Measurements from ENCODE around the gene PRPSAP1. TPM values are rescaled to one million over a fixed set of nuclear protein-coding genes. Genes with fewer than 3 reads are reported as not detected.

The PRPSAP1 gene
- total RNA-seq, 1 donor from 2014 or later: 45.2 TPM

- H3K9me3 Mint-ChIP-seq: no peaks in the 10 kb centered on the region
- intact Hi-C loops (cut with micrococcal nuclease): no loop called here
- H3K36me3 Mint-ChIP-seq (ENCODE audit: low read depth): peaks cover 17% of the 10 kb centered on the region
- H3K4me1 Mint-ChIP-seq: peaks cover 10% of the 10 kb centered on the region
- H3K27ac Mint-ChIP-seq: no peak overlapping the region
- no peaks in the 10 kb centered on the region for H3K27me3 Mint-ChIP-seq
- H3K4me3 Mint-ChIP-seq: no peak overlapping the region
- DNase-seq: no peak
Measured at GRCh38 chr17:76386966-76387765, 33.5 kb upstream of the PRPSAP1 start.

DNA sequence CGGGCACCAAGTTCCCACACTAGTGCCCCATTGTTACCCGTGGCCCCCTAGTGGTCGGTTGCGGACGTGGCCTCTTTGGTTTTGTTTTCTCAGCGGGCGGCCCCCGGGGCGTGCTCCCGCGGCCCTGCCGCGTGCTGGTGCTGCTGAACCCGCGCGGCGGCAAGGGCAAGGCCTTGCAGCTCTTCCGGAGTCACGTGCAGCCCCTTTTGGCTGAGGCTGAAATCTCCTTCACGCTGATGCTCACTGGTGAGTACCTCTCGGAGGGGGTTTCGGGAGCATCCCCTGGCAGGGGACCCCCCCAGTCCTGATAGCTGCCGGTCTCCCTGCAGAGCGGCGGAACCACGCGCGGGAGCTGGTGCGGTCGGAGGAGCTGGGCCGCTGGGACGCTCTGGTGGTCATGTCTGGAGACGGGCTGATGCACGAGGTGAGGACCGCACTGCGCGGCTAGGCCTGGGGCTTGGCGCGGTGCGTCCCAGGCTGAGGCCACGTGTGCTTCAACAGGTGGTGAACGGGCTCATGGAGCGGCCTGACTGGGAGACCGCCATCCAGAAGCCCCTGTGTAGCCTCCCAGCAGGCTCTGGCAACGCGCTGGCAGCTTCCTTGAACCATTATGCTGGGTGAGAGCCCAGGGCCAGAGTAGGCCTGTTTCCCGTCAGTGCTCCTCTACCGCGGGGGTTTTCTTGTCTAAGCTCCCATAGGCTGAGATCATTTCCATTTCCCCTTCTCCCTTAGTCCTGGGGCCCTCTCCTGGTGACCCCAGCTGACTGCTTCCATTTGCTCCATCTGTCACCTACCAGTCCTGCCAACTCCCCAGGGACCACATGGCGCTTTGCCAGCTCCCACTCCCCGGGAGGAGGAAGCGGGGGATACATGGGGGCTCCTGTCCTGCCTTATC, 32.4 kb upstream of the PRPSAP1 start:
- peak overlapping the region; percentile 76 for H3K4me3 Mint-ChIP-seq
- H3K27ac Mint-ChIP-seq: peak overlapping the region; percentile 29
- DNase-seq: peak; percentile 96
- peaks cover 10% of the 10 kb centered on the region for H3K4me1 Mint-ChIP-seq
- no peaks in the 10 kb centered on the region for H3K27me3 Mint-ChIP-seq
- peaks cover 12% of the 10 kb centered on the region for H3K36me3 Mint-ChIP-seq (ENCODE audit: low read depth)
- intact Hi-C loops (cut with micrococcal nuclease): loop anchor here (1.0 kb wide), 2 partner anchors 12 to 33 kb away; partner anchors contain the start of gene PRPSAP1
- H3K9me3 Mint-ChIP-seq: no peaks in the 10 kb centered on the region

DNA sequence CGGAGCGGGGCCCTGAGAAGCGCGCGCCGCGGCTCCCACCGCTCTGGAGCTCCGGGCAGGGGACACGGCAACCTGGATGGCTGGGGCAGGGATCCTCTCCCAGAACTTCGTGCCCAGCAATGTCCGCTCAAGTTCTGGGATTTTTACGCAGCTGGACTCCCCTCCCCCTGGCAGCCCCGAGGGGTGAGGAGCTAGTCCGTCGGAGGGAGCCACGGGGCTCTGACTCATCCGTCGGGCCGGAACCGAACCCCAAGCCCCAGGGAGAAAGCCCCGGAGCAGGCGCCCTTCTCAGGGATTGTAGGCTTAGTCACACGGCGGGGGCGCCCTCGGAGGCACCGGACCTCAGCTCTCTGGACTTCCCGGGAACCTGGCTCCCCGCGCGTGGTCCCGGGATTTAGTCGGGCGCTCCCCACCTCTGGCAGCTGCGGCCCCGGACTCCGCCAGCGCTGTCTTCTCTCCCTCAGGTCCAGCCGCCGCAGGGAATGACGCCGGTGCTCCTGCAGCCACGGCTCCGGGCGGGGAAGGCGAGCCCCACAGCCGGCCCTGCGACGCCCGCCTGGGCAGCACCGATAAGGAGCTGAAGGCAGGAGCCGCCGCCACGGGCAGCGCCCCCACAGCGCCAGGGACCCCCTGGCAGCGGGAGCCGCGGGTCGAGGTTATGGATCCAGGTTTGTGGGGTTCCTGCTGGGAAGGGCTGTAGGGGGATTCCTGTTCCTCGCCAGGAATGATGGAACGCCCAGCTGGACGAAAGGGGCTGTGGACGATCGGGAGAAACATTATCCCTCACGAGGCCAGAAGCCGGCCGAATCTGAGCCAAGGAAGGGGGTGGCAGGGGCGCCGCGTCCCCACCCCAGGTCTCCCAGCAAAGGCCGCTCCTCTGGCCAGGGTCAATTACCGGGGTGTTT, 31.5 kb upstream of the PRPSAP1 start:
- H3K4me1 Mint-ChIP-seq: peaks cover 10% of the 10 kb centered on the region
- H3K9me3 Mint-ChIP-seq: no peaks in the 10 kb centered on the region
- peak; percentile 80 for DNase-seq
- H3K27me3 Mint-ChIP-seq: no peaks in the 10 kb centered on the region
- peak overlapping the region; percentile 76 for H3K4me3 Mint-ChIP-seq
- peaks cover 10% of the 10 kb centered on the region for H3K36me3 Mint-ChIP-seq (ENCODE audit: low read depth)
- peak overlapping the region; percentile 35 for H3K27ac Mint-ChIP-seq
- intact Hi-C loops (cut with micrococcal nuclease): loop anchor here (1.0 to 5.0 kb wide), 4 partner anchors 13 to 1572 kb away; partner anchors contain the start of genes PRPSAP1 and TNRC6C

GRCh38 chr17:76384222-76384986, 30.7 kb upstream of the PRPSAP1 start, which contains the start of gene SPHK1:
Gene SPHK1, plus strand, starts transcription at chr17:76384609. Its CDS starts 1,036 bp downstream, at chr17:76385645.
- peak; percentile 95 for DNase-seq
- Mint-ChIP-seq H3K4me3 (peak within 1 kb of the TSS; percentile 92), H3K36me3 (ENCODE audit: low read depth) (peaks cover 9% of the 10 kb centered on the region), H3K4me1 (peaks cover 10% of the 10 kb centered on the region), H3K27ac (peak within 1 kb of the TSS; percentile 96), H3K27me3 (no peaks in the 10 kb centered on the region), H3K9me3 (no peaks in the 10 kb centered on the region)
- intact Hi-C loops (cut with micrococcal nuclease): loop anchor here (5.0 kb wide), 2 partner anchors 82 to 1573 kb away; partner anchors contain the start of gene TNRC6C

- H3K27ac Mint-ChIP-seq: peak overlapping the region; percentile 96
- intact Hi-C loops (cut with micrococcal nuclease): loop anchor here (2.0 to 5.0 kb wide), 3 partner anchors 81 to 1574 kb away; partner anchors contain the start of gene TNRC6C
- H3K36me3 Mint-ChIP-seq (ENCODE audit: low read depth): peaks cover 5% of the 10 kb centered on the region
- peaks cover 13% of the 10 kb centered on the region for H3K4me1 Mint-ChIP-seq
- H3K9me3 Mint-ChIP-seq: no peaks in the 10 kb centered on the region
- H3K27me3 Mint-ChIP-seq: no peaks in the 10 kb centered on the region
- DNase-seq: peak; percentile 88
- peak overlapping the region; percentile 92 for H3K4me3 Mint-ChIP-seq
Measured at GRCh38 chr17:76383546-76384221, 30.0 kb upstream of the PRPSAP1 start.

DNA sequence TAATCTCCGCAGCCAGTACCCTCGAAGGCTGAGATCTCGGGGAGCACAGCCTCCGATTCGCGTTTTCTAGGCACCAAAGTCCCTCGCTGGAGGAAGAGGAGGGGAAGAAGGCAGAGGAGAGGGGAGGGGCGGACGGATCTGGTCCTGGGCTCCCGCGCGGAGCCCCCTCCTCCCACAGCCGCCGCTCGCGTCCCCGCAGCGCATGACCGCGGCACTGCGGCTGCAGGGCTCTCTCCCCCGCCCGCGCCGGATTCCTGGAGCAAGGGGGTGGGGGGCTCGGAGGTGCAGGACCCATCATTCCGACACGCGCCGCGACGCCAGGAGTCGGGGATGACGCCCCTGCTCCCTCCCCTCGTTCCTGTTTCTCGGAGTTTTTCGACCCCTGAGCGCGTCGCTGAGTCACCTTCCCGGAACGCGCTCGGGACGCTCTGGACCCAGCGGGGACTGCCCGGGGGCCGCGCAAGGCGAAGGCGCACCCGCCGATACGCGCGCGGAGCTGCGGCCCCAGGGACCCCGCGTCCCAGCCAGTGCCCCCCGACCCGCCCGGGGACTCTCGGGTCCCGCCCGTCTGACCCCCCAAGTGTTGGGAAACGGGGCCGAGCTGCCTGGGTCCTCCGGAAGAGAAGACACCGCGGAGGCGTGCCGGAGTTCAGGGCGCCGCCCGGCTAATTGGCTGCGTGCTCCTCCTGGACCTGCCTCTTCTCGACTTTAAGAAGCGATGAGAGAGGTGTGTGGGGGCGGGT, 29.3 kb upstream of the PRPSAP1 start:
- peak overlapping the region; percentile 92 for H3K4me3 Mint-ChIP-seq
- intact Hi-C loops (cut with micrococcal nuclease): loop anchor here (2.0 to 5.0 kb wide), 3 partner anchors 81 to 1574 kb away; partner anchors contain the start of gene TNRC6C
- H3K27me3 Mint-ChIP-seq: no peaks in the 10 kb centered on the region
- H3K36me3 Mint-ChIP-seq (ENCODE audit: low read depth): peaks cover 4% of the 10 kb centered on the region
- H3K9me3 Mint-ChIP-seq: no peaks in the 10 kb centered on the region
- peak; percentile 93 for DNase-seq
- H3K4me1 Mint-ChIP-seq: peaks cover 13% of the 10 kb centered on the region
- peak overlapping the region; percentile 96 for H3K27ac Mint-ChIP-seq

GRCh38 chr17:76382351-76382802, 28.7 kb upstream of the PRPSAP1 start:
- H3K9me3 Mint-ChIP-seq: no peaks in the 10 kb centered on the region
- no peaks in the 10 kb centered on the region for H3K27me3 Mint-ChIP-seq
- DNase-seq: no peak
- no peak overlapping the region for H3K27ac Mint-ChIP-seq
- H3K4me1 Mint-ChIP-seq: peaks cover 13% of the 10 kb centered on the region
- intact Hi-C loops (cut with micrococcal nuclease): loop anchor here (2.0 to 5.0 kb wide), 3 partner anchors 80 to 1575 kb away; partner anchors contain the start of gene TNRC6C
- H3K4me3 Mint-ChIP-seq: peak overlapping the region; percentile 92
- peaks cover 4% of the 10 kb centered on the region for H3K36me3 Mint-ChIP-seq (ENCODE audit: low read depth)

GRCh38 chr17:76381633-76382350, 28.1 kb upstream of the PRPSAP1 start:
- H3K27ac Mint-ChIP-seq: no peak overlapping the region
- H3K36me3 Mint-ChIP-seq (ENCODE audit: low read depth): peaks cover 4% of the 10 kb centered on the region
- intact Hi-C loops (cut with micrococcal nuclease): loop anchor here (2.0 to 5.0 kb wide), 3 partner anchors 79 to 1576 kb away; partner anchors contain the start of gene TNRC6C
- H3K4me3 Mint-ChIP-seq: peak overlapping the region; percentile 67
- H3K9me3 Mint-ChIP-seq: no peaks in the 10 kb centered on the region
- no peak for DNase-seq
- peaks cover 13% of the 10 kb centered on the region for H3K4me1 Mint-ChIP-seq
- no peaks in the 10 kb centered on the region for H3K27me3 Mint-ChIP-seq

DNA sequence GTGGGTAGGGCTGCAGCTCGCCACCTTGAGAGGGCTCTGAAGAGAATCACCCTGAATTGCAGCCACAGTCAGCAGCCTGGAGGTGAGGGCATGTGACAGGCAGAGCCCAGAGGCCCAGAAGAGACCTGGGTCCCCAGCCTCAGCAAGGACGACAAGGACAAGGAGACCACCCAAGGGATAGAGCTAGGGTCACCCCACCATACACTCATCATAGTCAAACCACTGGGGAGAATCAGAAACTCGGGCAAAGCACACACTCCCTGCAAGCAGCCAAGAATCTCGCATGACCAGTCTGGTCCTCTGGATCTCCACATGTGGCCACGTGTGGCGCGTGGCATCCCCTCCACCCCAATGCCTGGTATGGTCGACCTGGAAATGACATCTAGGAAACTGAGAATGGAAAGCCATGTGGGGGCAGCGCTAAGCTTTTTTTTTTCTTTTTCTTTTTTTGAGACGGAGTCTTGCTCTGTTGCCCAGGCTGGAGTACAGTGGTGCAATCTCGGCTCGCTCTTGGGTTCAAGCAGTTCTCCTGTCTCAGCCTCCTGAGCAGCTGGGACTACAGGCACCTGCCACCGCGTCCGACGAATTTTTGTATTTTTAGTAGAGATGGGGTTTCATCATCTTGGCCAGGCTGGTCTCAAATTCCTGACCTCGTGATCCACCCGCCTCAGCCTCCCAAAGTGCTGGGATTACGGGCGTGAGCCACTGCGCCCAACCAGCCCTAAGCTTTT, 26.1 kb upstream of the PRPSAP1 start:
- Mint-ChIP-seq H3K27me3 (no peaks in the 10 kb centered on the region), H3K27ac (no peak overlapping the region), H3K36me3 (ENCODE audit: low read depth) (no peaks in the 10 kb centered on the region), H3K4me3 (no peak overlapping the region), H3K9me3 (no peaks in the 10 kb centered on the region), H3K4me1 (peaks cover 7% of the 10 kb centered on the region)
- DNase-seq: no peak
- intact Hi-C loops (cut with micrococcal nuclease): loop anchor here (5.0 kb wide), 2 partner anchors 78 to 1577 kb away; partner anchors contain the start of gene TNRC6C

- intact Hi-C loops (cut with micrococcal nuclease): no loop called here
- no peak for DNase-seq
- H3K27ac Mint-ChIP-seq: no peak overlapping the region
- H3K36me3 Mint-ChIP-seq (ENCODE audit: low read depth): no peaks in the 10 kb centered on the region
- H3K27me3 Mint-ChIP-seq: no peaks in the 10 kb centered on the region
- H3K4me1 Mint-ChIP-seq: peaks cover 7% of the 10 kb centered on the region
- H3K4me3 Mint-ChIP-seq: no peak overlapping the region
- H3K9me3 Mint-ChIP-seq: no peaks in the 10 kb centered on the region
Measured at GRCh38 chr17:76379275-76379641, 25.5 kb upstream of the PRPSAP1 start.

Data from activated CD4-positive, alpha-beta T cell treated with anti-CD3 and anti-CD28 coated beads, Interleukin-2, amount 10 ng/mL, durations not matched to agents 24 days and 14 days (primary cell).